NCI-H128 (cell line): Measurements from ENCODE around the gene KCTD10.
"Not testable (repeated sequence)": the region's sequence is repeated elsewhere in the genome, so short reads cannot be mapped to it uniquely, and the experiment has no call there.

Experiments
- DNase-seq: peaks from one replicate; lab custom pipeline; 2025; ENCODE audit not compliant: unreplicated experiment; lab: John Stamatoyannopoulos, UW

Gene KCTD10

DNA sequence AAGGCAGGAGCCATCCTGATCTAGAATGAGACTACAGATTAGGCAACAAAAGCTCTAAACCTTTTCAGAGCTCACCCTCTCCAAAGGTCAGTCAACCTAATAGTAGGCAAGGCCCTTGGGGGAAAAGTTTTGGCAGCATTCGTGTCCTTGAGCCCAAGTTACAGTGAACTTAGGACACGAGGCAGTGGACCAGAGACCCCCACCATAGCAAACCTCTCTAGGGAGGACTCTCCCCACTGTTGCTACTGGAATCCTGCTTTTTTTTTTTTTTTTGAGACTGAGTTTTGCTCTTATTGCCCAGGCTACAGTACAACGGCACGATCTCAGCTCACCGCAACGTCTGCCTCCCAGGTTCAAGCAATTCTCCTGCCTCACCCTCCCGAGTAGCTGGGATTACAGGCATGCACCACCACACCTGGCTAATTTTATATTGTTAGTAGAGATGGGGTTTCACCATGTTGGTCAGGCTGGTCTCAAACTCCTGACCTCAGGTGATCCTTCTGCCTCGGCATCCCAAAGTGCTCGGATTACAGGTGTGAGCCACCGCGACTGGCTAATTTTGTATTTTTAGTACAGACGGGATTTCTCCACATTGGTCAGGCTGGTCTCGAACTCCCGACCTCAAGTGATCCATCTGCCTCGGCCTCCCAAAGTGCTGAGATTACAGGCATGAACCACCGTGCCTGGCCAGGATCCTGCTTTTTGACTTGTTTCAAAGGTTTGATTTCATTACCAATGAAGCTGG is 3.4 kb downstream of the KCTD10 start:
- DNase-seq, result not testable (repeated sequence)

DNA sequence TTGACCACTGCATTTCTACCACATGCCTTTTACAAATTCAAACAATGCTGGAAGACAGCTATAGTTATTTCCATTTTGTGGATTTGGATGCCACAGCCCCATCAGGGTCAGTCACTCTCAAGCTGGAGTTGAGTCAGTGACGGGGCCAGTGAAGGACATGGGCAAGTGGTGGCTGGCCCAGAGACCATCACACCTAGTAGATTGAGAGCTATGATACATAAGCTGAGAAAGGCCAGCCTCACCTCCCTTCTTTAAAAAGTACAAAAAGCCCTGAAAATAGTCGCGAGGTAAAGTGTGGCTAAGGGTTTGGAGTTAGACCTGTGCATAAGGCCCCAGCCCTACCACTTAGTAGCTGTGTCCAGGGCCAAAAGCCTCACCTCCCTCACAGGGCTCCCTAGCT is 4.1 kb downstream of the KCTD10 start:
- DNase-seq, result no peak

DNA sequence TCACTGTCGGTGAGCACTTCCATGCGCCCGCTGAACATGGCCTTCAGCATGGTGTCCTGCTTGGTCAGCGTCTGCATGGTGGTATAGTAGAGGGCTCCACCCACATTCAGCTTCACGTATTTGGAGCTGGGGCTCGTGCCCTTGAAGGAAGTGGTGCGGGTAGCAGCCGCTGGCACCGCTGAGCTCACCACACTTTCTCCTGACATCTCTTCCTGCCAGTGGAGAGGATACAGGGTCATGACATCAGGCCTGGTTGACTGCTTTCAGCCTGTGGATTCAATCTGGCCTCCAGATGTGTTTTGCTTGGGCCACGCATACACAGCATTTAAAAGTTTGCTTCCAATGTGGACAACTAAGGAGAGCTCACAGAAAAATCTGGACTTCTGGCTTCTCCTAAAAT is 7.6 kb downstream of the KCTD10 start:
- no peak for DNase-seq

DNA sequence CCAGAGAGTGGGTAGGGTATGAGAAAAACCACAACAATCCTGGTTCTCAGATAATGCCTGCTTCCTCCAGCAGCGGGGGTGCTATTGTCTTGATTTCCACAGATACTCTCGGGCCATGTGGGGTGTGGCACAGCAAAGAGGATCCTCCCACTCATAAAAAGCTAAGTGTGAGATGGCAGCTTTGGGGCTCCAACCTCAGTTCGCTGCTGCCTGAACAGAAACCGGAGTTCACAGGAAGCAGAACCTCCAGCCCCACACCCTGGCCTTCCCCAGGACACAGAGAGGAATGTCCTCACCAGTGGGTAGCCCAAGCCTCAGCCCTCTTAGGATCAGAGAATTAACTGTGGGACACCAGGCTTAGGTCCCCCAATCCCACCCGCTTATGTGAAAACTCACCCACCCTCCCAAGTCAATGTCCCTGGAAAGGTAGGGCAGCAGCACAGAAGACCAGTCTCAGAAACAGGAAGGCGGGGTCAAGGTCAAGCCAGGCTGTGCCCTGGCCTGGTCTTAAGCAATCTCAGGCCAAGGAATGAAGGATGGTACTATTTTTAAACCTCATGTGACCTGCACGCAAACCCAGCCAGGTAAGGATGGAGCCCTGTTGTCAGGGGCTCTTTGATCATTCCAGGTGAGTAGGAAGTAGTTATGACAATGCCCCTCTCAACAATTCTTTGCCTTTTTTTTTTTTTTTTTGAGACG is 9.0 kb downstream of the KCTD10 start:
- no peak for DNase-seq

DNA sequence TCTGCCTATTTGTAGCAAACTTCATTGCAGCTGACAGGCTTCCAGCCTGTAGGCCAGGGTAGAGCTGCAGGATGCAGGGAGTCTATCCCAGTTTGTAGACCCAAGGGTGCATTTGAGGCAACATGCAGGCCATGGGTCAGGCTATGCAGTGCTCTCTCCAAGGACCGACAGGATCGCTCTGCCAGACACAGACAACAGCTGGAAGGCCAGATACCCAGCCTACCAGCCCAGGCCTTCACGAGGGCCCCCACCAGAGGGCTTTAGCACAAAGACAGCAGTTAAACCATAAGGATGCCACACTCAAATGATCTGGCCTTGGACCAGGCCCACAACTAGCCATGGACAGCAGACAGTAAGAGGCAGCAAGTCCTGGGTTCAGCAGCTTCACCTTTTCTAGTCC is 10.3 kb downstream of the KCTD10 start:
- no peak for DNase-seq

DNA sequence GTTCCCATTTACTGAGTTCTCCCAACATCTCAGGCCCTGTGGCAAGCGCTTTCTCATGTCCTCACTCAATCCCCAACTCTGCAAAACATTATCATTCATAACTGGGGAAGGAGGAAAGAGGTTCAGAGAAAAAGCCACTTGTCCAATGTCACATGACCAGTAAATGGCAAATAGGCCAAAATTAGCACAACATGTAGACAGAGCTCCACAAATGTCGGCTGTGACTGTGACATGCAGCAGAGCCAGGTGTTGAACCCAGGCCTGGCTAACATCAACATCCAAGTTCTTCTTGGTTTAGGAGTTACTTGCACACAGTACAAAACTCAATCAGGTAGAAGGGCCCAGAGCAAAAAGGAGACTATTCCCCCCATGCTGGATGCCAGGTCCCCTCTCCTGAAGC is 10.8 kb downstream of the KCTD10 start:
- no peak for DNase-seq

DNA sequence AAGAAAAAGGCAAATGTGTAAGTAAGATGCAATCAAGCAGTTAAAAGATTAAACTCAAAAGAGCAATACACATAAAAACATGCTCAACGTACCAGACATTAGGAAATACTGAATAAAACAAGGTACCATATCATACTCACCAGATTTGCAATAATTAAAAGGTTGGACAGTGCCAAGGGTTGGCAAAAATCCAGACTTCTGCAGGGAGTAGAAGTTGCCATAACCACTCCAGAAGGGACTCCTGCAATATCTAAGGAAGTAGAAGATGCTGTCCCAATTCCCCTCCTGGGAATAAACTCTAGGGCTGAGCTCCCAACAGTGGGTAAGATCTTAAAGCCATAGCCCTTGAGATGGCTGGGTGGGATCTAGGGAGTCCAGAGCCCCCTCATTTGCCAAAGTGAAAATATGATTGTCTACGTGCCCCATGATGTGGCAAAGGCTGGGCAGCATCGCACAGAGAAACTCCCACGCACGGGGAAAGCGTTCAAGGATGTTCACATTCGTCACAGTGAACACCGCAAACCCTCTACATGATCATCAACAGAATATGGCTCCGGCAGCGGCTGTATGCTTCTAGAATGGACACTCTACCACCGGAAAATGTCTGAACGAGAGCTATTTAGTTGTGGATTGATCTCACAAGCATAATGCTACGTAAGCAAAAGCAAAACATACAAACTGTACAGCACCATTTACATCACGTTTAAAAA is 12.3 kb downstream of the KCTD10 start:
- no peak for DNase-seq

DNA sequence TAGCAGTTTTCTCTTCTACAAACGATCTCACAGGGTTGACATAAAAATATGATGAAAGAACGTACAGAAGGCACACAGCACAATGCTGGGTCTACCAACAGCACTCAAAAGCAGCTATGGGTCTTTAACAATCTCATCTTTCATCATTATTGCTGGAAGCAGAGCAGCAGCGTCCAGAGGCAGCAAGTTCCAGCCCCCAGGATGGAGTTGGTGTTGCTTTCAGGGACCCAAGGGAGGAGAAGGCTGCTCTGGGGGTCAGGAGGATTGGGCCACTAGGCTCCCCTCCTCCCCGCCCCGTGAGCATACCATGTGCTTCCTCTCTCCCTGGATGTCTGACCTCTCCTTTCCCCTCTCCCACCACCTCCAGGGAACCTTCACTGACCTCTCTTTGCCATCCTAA is 13.3 kb downstream of the KCTD10 start:
- DNase-seq, result no peak

DNA sequence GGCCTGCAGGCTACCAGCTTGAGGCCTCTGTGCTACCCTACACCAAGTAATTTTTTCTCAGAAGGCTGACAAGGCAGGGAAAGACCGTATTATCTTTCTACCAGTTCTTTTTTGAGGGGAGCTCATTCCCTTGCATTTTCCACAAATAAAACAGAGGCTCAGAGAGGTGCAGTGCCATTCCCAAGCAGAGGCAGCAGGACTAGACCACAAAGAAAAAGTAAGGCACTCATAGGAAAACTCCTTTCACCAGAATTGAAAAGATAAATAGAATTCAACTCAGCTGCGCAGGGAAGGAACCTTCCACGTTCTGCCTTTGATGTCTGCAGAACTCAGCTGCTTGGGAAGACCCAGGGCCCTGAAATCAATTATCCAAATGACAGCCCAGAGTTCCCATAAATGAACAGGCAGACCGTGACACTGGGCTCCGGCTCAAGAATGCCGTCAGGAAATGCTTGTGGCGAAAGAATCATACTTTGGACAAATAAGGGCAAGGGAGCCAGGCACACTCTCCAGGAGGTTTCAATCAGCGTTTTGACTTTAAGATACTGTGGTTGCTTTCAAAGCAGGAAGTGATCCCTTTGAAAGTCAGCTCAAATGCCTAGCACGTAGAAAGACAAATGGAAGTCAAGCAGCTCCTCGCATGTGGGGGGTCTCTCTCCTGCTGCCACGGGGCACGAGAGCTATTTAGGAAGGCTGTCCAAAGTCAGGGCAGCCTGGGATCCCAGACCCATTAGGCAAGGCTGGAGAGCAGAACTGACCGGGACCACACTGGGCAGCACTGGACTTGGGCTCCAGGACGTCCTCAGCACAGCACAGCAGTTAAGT is 14.0 kb downstream of the KCTD10 start:
- DNase-seq, result no peak

DNA sequence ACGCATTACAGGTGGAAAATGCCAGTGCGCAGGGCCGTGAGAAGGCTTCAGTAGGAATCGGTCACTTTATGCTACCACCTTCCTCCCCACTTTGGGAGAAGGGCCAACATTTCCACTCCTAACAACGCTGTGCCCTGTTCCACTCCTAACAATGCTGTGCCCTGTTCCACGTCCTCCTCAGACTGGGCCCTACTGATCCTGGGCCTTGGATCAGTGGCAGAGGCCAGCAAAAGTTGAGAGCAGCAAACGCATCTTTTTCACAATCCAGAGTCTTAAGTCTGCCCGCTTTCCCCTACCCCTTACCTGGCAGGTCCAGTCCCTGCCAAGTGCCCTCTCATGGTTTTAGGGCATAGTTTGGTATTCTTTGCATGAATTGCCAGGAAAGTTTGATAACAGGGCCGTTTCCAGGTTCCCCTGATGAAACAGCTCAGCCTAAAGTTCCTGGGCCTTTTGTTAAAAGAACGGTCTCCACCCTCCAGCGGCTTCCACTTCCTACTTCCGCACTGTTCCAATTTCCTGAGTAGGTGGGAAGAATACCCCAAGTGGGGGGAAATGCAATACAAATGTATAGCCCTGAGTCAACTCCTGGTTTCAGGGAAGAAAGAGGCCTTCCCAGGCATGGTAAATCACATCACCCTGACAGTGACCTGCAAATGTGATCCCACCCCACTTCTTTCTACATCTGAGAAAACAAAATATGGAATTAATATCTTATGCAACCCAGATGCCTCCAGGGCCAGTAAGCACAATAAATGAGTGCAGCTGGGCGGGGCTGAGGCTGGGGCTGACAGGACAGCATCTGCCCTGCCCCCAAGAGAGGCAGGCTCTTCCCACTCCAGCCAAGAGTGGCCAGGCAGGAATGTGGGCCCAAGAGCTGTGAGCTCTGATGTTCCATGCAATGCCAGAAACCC is 15.0 kb downstream of the KCTD10 start:
- no peak for DNase-seq

DNA sequence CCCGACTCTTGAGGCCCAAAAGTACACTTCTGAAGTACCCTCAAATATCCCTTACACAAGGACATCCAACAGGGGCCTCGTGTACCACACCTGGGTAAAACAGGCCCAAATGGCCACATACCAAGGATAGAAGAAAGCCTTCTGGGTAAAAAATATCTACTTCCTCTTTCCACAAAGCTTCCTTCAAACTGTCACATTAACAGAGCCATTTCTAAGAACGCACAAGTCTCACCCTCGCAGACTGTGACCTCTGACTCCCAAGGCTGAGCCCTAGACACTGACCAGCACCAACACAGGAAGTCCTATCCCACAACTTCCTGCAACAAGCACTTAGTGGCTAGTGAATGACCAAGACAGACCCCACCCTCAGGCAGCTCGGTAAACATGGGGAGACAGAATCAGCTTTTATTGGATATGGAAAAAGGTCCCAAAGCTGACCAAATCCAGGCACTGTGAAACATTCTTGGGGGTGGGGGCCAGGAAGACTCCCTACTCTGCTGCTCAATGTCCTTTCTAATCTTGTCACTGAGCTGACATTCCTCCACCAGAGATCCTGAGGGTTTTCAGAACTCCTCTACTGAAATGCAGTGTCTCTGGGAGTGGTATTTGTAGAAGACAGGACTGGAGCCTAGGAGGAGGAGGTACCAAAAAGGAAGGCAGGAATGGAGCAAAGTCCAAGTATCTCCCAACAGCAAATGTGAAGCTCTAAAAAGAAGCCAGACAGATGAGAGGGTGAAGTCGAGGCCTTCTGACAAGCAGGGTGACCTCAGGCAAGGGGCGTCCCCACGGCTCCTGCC is 15.9 kb downstream of the KCTD10 start:
- no peak for DNase-seq

DNA sequence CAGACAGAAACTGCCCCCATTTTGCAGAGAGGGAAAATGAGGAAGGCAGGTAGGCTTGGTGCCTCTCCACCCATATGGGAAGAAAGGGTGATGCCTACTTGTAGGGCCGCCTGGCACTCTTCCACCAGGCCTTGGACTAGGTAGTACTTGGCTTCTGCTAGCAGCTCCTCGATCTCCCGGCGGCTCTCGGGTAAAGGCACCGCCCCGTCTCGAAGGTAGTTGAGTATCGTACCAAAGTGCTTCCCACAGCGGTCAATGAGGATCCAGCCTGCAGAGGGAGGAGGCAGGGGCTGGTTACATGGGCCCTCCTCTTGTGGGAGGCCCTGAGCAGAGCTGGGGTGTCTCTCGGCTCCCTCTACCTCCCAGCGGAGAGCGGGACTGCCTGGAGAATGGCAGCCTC is 16.6 kb downstream of the KCTD10 start:
- no peak for DNase-seq

DNA sequence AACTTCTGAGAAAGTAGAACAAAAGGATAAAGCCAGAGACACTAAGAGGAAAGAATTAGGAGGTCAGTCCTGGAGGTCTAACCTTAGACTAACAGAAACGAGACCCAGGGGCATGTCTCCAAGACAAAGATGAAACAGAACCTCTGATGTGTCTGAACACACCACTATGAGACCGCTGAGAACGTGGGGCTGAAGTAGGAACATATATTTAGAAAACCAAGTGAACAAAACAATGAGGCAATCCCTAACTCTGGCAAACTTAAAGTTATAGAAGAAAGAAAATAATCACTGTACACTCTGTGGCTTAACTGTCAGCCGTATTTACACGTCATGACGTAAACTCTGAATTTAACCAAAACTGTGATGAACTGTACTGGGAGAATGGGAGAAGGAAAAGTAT is 17.9 kb downstream of the KCTD10 start:
- DNase-seq, result no peak

DNA sequence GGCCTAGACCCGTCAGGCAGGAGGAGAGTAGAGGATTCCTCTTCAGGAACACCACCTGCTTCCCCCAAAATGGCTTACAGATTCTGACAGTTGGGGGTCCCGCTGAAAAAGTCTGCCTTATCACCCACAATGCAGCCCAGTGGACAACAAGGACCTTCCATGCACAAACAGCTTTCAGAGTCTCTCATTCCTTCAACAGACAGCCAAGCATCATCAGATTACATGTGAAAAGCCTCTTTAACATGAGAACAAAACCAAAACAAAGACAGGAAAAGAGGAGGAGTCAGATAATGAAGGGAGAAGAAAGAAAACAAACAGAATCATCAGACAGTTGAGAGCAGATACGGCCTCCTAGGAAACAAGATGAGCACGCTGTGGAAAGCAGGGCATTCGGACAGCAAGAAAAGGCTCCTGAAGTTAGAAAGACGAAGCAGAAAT is 18.3 kb downstream of the KCTD10 start:
- no peak for DNase-seq

DNA sequence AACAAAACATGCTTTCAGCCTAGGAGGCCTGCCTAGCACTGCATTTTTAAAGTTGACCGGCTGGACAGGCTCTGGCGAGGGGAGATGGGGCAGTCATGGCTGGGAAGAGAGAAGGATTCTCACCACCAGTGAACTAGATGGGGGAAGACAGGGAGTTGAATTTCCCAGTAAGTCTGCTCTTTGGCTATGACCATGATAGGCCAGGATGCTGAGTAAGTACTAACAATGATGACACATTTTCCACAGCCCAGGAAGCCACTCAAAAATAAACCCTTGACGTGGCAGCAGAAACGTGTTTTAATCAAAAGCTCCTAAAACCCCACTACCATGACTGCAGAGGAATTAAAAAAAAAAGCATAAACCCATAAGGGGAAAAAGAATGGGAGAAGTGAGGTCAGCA is 19.0 kb downstream of the KCTD10 start:
- DNase-seq, result no peak

DNA sequence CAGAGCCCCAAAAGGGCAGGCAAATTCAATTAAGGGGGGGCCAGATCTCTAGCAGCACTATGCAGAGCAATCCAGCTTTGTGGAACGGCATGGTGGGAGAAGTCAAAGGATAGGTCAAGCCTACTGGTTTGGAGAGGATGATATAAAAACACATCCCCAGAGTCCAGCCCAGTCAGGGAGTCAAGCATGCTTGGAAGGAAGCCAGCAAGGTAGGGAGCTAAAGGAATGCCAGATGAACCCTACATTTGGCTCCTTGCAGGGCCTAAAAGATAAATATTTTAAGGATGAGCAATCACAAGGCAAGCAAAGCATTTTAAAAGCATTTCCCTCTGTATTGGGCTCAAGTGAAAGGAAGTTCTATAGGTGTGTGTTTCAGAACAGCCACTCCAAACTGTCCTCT is 21.4 kb downstream of the KCTD10 start:
- no peak for DNase-seq

DNA sequence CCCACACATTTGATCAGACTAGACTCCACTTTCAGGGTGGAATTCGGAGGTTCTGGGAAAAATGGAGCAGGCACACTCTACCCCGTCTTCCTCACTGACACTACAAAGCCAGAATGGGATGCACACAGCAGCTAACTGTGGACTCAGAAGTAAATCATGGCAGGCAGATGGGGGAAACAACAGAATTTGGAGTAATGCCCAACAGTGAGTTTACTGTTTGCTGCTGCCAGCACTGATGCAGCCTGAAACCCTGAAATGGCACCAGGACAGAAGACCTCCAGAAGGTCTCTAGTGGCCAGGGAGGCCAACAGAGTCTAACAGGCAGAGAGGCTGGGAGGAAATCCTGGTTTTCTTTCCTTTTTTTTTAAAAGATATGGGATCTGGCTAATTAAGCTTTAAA is 24.6 kb downstream of the KCTD10 start:
- DNase-seq, result no peak

DNA sequence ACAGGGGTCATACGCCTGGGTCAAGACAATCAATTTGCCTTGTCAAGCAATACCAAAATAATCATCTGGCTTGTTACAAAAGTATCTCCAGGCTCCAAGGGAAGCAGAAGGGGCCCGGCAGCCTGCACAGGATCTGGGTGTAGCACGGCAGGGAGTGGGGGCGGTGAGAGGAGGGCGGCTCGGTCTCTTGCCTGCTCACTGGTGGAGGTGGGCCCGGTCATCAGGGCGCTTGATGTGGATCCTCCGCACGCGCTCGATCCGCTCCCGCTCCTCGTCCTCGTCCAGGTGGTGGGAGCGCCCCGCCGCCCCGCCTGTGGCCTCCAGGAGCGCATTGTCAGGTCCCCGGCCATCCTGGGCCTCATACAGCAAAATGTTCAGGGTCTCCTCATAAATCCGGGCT is 25.7 kb downstream of the KCTD10 start:
- DNase-seq, result no peak

DNA sequence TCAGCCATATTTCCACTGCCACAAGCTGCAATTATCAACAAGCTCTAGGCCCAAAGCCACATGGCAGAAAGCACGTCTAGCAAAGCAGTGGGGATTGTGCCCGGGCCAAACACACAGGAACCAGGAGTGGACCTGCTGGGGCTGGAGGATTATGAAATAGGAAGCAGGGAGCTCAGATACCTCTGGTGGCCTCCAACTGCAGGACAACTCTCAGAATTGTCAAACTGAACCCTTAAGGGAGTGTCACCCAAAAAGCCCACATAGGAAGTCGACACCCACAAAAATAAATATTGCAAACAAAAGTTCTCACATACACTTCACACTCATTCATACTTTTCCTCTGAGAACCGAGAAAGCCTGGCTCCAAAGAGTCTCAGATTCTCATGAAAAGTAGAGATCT is 26.1 kb downstream of the KCTD10 start:
- no peak for DNase-seq
